HepG2 (cell line): Measurements from ENCODE around the gene RRAD. TPM values are rescaled to one million over a fixed set of nuclear protein-coding genes. Genes with fewer than 3 reads are reported as not detected.

Experiments used
- ATM ChIP-seq: fragments of 450-650 bp; IDR thresholded peaks from 2 replicates; pipeline ENCODE4 v1.7.1; 2017; ENCODE audit warnings: mild to moderate bottlenecking, borderline replicate concordance
- FOSL2 ChIP-seq: sonication (generic); formaldehyde crosslinking; IDR thresholded peaks from 2 replicates; pipeline ENCODE4 v1.4.0; 2020; ENCODE audit warnings: missing genetic modification reagents
- MNT ChIP-seq: fragments of 450-650 bp; IDR thresholded peaks from 2 replicates; pipeline ENCODE4 v1.6.1; 2016
- NBN ChIP-seq: fragments of 450-650 bp; conservative IDR thresholded peaks from 2 replicates; pipeline ENCODE4 v1.6.1; 2017
- PHB2 ChIP-seq: fragments of 450-650 bp; IDR thresholded peaks from 2 replicates; pipeline ENCODE4 v1.6.1; 2018; ENCODE audit not compliant: partially characterized antibody
- PHF8 ChIP-seq: sonication (generic); formaldehyde crosslinking; IDR thresholded peaks from 2 replicates; pipeline ENCODE4 v1.5.0; 2020; ENCODE audit warnings: missing genetic modification reagents
- SATB2 ChIP-seq: sonication (generic); formaldehyde crosslinking; IDR thresholded peaks from 2 replicates; pipeline ENCODE4 v1.5.0; 2020; ENCODE audit warnings: missing genetic modification reagents
- SMAD3 ChIP-seq: sonication (generic); formaldehyde crosslinking; IDR thresholded peaks from 2 replicates; pipeline ENCODE4 v1.4.0; 2020; ENCODE audit warnings: missing genetic modification reagents
- SMAD9 ChIP-seq: sonication (generic); formaldehyde crosslinking; IDR thresholded peaks from 2 replicates; pipeline ENCODE4 v1.5.1; 2020; ENCODE audit warnings: mild to moderate bottlenecking, missing genetic modification reagents
- TCF12 ChIP-seq, 2 experiments: fragments of 450-650 bp in 1 of 2; sonication (generic) in 1 of 2; formaldehyde crosslinking in 1 of 2; IDR thresholded peaks; 2 replicates each; pipeline versions ENCODE4 v1.6.1 to v1.8.0; 2017 to 2022; ENCODE audit warnings: antibody characterized with exemption in 1 of 2, mild to moderate bottlenecking in 1 of 2, missing genetic modification reagents in 1 of 2, moderate library complexity in 1 of 2
- ZNF33A ChIP-seq: sonication (generic); formaldehyde crosslinking; IDR thresholded peaks from 2 replicates; pipeline ENCODE4 v1.5.1; 2020; ENCODE audit warnings: missing genetic modification reagents, mild to moderate bottlenecking, moderate library complexity, borderline replicate concordance
- ZNF451 ChIP-seq: sonication (generic); formaldehyde crosslinking; IDR thresholded peaks from 2 replicates; pipeline ENCODE4 v1.5.0; 2020; ENCODE audit warnings: mild to moderate bottlenecking, missing genetic modification reagents
- ZNF709 ChIP-seq: sonication (generic); formaldehyde crosslinking; IDR thresholded peaks from 2 replicates; pipeline ENCODE4 v1.5.0; 2020; ENCODE audit warnings: mild to moderate bottlenecking, missing genetic modification reagents
- polyA plus RNA-seq, 8 experiments: library from polyadenylated mRNA; depleted of rRNA in 3 of 8; stranded (reverse) in 7 of 8; unstranded in 1 of 8; fragments of >200 nt; fragmentation: Illumina TruSeq in 4 of 8; extraction: Trizol in 4 of 8; gene quantifications; 2 replicates each; pipeline versions ENCODE4 v1.2.1 to v1.2.3, GENCODE V29; 2011 to 2016; ENCODE audit warnings: low read depth in 4 of 8, missing spikeins in 1 of 8, mixed read lengths in 1 of 8; ENCODE audit not compliant: insufficient read depth in 1 of 8
- total RNA-seq, 5 experiments: library from RNA; depleted of rRNA; stranded (reverse); fragments of >200 nt; fragmentation: Illumina TruSeq; extraction: Trizol; gene quantifications; 2 replicates each; pipeline ENCODE4 v1.2.3, GENCODE V29; 2016; ENCODE audit warnings: low read depth in 1 of 5
- TF ChIP-seq, protein P1 (sequence below): sonication (generic); formaldehyde crosslinking; IDR thresholded peaks from 2 replicates; pipeline ENCODE4 v1.5.0; 2020; ENCODE audit warnings: mild to moderate bottlenecking, missing genetic modification reagents
- TF ChIP-seq, protein P2 (sequence below): sonication (generic); formaldehyde crosslinking; IDR thresholded peaks from 2 replicates; pipeline ENCODE4 v1.4.0; 2020; ENCODE audit warnings: missing genetic modification reagents, borderline replicate concordance
- TF ChIP-seq, protein P3 (sequence below): sonication (generic); formaldehyde crosslinking; IDR thresholded peaks from 2 replicates; pipeline ENCODE4 v1.9.0; 2022; ENCODE audit warnings: missing genetic modification reagents, mild to moderate bottlenecking, borderline replicate concordance
- TF ChIP-seq, protein P4 (sequence below): IDR thresholded peaks from 2 replicates; pipeline ENCODE4 v1.6.1; 2016; ENCODE audit warnings: low read depth
- TF ChIP-seq, protein P5 (sequence below): sonication (generic); formaldehyde crosslinking; IDR thresholded peaks from 2 replicates; pipeline ENCODE4 v1.5.0; 2020; ENCODE audit warnings: mild to moderate bottlenecking, missing genetic modification reagents

RRAD gene
- total and polyA plus RNA-seq, 2 of the 13 experiments (the other 11 are each of a cell fraction or from before 2014, with no cell fraction given) = 0.80 to 1.1 TPM

- TF ChIP-seq, protein P1, sequence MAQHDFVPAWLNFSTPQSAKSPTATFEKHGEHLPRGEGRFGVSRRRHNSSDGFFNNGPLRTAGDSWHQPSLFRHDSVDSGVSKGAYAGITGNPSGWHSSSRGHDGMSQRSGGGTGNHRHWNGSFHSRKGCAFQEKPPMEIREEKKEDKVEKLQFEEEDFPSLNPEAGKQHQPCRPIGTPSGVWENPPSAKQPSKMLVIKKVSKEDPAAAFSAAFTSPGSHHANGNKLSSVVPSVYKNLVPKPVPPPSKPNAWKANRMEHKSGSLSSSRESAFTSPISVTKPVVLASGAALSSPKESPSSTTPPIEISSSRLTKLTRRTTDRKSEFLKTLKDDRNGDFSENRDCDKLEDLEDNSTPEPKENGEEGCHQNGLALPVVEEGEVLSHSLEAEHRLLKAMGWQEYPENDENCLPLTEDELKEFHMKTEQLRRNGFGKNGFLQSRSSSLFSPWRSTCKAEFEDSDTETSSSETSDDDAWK (CRISPR knock-in tag) = no peak
- TF ChIP-seq MNT (no peak), TCF12 (IDR thresholded peaks at IDR 0.05) (no peak), TCF12 (CRISPR knock-in tag; IDR thresholded peaks at IDR 0.05) (0 out of 2 replicates have a peak, but pooled peaks have one; percentile 48), SMAD9 (CRISPR knock-in tag) (no peak), ZNF33A (no peak), SMAD3 (peak; percentile 42; the same call in 1 of the 2 replicates), ZNF451 (CRISPR knock-in tag) (no peak), FOSL2 (CRISPR knock-in tag) (peak; percentile 31), NBN (no peak), PHB2 (no peak), PHF8 (CRISPR knock-in tag) (peak; percentile 78), ATM (no peak), ZNF709 (no peak), SATB2 (CRISPR knock-in tag) (no peak)
- TF ChIP-seq, protein P2, sequence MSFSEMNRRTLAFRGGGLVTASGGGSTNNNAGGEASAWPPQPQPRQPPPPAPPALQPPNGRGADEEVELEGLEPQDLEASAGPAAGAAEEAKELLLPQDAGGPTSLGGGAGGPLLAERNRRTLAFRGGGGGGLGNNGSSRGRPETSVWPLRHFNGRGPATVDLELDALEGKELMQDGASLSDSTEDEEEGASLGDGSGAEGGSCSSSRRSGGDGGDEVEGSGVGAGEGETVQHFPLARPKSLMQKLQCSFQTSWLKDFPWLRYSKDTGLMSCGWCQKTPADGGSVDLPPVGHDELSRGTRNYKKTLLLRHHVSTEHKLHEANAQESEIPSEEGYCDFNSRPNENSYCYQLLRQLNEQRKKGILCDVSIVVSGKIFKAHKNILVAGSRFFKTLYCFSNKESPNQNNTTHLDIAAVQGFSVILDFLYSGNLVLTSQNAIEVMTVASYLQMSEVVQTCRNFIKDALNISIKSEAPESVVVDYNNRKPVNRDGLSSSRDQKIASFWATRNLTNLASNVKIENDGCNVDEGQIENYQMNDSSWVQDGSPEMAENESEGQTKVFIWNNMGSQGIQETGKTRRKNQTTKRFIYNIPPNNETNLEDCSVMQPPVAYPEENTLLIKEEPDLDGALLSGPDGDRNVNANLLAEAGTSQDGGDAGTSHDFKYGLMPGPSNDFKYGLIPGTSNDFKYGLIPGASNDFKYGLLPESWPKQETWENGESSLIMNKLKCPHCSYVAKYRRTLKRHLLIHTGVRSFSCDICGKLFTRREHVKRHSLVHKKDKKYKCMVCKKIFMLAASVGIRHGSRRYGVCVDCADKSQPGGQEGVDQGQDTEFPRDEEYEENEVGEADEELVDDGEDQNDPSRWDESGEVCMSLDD (CRISPR knock-in tag) = no peak
- TF ChIP-seq, protein P3, sequence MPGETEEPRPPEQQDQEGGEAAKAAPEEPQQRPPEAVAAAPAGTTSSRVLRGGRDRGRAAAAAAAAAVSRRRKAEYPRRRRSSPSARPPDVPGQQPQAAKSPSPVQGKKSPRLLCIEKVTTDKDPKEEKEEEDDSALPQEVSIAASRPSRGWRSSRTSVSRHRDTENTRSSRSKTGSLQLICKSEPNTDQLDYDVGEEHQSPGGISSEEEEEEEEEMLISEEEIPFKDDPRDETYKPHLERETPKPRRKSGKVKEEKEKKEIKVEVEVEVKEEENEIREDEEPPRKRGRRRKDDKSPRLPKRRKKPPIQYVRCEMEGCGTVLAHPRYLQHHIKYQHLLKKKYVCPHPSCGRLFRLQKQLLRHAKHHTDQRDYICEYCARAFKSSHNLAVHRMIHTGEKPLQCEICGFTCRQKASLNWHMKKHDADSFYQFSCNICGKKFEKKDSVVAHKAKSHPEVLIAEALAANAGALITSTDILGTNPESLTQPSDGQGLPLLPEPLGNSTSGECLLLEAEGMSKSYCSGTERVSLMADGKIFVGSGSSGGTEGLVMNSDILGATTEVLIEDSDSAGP (CRISPR knock-in tag) = peak; percentile 61; the same call in 1 of the 2 replicates
- TF ChIP-seq, protein P4, sequence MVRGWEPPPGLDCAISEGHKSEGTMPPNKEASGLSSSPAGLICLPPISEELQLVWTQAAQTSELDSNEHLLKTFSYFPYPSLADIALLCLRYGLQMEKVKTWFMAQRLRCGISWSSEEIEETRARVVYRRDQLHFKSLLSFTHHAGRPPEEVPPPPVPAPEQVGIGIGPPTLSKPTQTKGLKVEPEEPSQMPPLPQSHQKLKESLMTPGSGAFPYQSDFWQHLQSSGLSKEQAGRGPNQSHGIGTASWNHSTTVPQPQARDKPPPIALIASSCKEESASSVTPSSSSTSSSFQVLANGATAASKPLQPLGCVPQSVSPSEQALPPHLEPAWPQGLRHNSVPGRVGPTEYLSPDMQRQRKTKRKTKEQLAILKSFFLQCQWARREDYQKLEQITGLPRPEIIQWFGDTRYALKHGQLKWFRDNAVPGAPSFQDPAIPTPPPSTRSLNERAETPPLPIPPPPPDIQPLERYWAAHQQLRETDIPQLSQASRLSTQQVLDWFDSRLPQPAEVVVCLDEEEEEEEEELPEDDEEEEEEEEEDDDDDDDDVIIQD (CRISPR knock-in tag) = peak; percentile 69; the same call in 1 of the 2 replicates
- TF ChIP-seq, protein P5, sequence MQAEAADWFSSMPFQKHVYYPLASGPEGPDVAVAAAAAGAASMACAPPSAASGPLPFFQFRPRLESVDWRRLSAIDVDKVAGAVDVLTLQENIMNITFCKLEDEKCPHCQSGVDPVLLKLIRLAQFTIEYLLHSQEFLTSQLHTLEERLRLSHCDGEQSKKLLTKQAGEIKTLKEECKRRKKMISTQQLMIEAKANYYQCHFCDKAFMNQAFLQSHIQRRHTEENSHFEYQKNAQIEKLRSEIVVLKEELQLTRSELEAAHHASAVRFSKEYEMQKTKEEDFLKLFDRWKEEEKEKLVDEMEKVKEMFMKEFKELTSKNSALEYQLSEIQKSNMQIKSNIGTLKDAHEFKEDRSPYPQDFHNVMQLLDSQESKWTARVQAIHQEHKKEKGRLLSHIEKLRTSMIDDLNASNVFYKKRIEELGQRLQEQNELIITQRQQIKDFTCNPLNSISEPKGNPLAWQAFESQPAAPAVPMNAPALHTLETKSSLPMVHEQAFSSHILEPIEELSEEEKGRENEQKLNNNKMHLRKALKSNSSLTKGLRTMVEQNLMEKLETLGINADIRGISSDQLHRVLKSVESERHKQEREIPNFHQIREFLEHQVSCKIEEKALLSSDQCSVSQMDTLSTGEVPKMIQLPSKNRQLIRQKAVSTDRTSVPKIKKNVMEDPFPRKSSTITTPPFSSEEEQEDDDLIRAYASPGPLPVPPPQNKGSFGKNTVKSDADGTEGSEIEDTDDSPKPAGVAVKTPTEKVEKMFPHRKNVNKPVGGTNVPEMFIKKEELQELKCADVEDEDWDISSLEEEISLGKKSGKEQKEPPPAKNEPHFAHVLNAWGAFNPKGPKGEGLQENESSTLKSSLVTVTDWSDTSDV (CRISPR knock-in tag) = no peak
Measured at GRCh38 chr16:66961065-66961744, 35.9 kb upstream of the RRAD start, which contains the start of gene CES3 (continued).
